K562 (cell line): ENCODE data around the gene TXN. TPM values are rescaled to one million over a fixed set of nuclear protein-coding genes. Genes with fewer than 3 reads are reported as not detected.

Experiments used
- KAT8 ChIP-seq: fragments of 450-650 bp; IDR thresholded peaks from 2 replicates; pipeline ENCODE4 v1.6.1; 2016; ENCODE audit warnings: low read depth, mild to moderate bottlenecking
- NELFE ChIP-seq: IDR thresholded peaks from 2 replicates; pipeline ENCODE4 v1.6.1; 2011; ENCODE audit warnings: mild to moderate bottlenecking; ENCODE audit not compliant: insufficient read depth, insufficient read length
- PCBP2 ChIP-seq: fragments of 200-400 bp; formaldehyde crosslinking; IDR thresholded peaks from 2 replicates; pipeline ENCODE4 v1.6.1; 2018; ENCODE audit warnings: low read length, low read depth, mild to moderate bottlenecking, moderate library complexity; ENCODE audit not compliant: poor library complexity, severe bottlenecking
- PURB ChIP-seq: sonication (generic); formaldehyde crosslinking; IDR thresholded peaks from 2 replicates; pipeline ENCODE4 v1.9.0; 2021; ENCODE audit warnings: low read depth, mild to moderate bottlenecking, missing genetic modification reagents
- SETDB1 ChIP-seq: IDR thresholded peaks from one replicate; pipeline ENCODE4 v1.6.1; 2012; ENCODE audit warnings: low read length, control low read depth, inconsistent platforms
- ZNF644 ChIP-seq: fragments of 200-800 bp; sonication (Bioruptor generic); IDR thresholded peaks from 2 replicates; pipeline ENCODE4 v1.6.1; 2016; ENCODE audit warnings: low read depth, missing genetic modification characterization, missing compliant biosample characterization
- ZNF668 ChIP-seq: fragments of 250-450 bp; sonication (Bioruptor Pico); IDR thresholded peaks from 2 replicates; pipeline ENCODE4 v1.8.0; 2022; ENCODE audit warnings: mild to moderate bottlenecking, inconsistent platforms
- polyA plus RNA-seq, 8 experiments: library from polyadenylated mRNA; depleted of rRNA in 4 of 8; stranded (reverse) in 5 of 8; unstranded in 3 of 8; fragments of >200 nt; fragmentation: Nextera tagmentation in 2 of 8; fragmentation: Illumina TruSeq in 1 of 8; extraction: Ambion mirVana in 2 of 8; extraction: Trizol in 1 of 8; gene quantifications; 2 replicates each; pipeline versions ENCODE4 v1.2.1 to v1.2.3, GENCODE V29; 2011 to 2014; ENCODE audit warnings: inconsistent platforms in 1 of 8, missing spikeins in 1 of 8
- total RNA-seq, 7 experiments: library from RNA; depleted of rRNA in 6 of 7; stranded (reverse); fragments of >200 nt in 6 of 7; fragmentation: Illumina TruSeq in 2 of 7; extraction: Trizol in 2 of 7; gene quantifications; 2 replicates each; pipeline versions ENCODE4 v1.2.1 to v1.2.3, GENCODE V29; 2011 to 2021; ENCODE audit warnings: low replicate concordance in 1 of 7
- TF ChIP-seq, protein P1 (sequence below): sonication (generic); formaldehyde crosslinking; IDR thresholded peaks from 2 replicates; pipeline ENCODE4 v1.8.1; 2023; ENCODE audit warnings: mild to moderate bottlenecking, missing genetic modification reagents
- TF ChIP-seq, protein P2 (sequence below), 2 experiments: fragments of 450-650 bp in 1 of 2; sonication (generic) in 1 of 2; formaldehyde crosslinking in 1 of 2; IDR thresholded peaks; 2 replicates each; pipeline versions ENCODE4 v1.7.1 to v1.9.0; 2016 to 2022; ENCODE audit warnings: inconsistent platforms in 1 of 2, mild to moderate bottlenecking in 1 of 2, missing genetic modification reagents in 1 of 2
- TF ChIP-seq, protein P3 (sequence below), 2 experiments: IDR thresholded peaks; 2 replicates each; pipeline ENCODE4 v1.6.1; 2012; ENCODE audit warnings: improper control_type of control experiment in 2 of 2, low read depth in 2 of 2, low read length in 2 of 2, borderline replicate concordance in 1 of 2

Gene TXN
- total and polyA plus RNA-seq, 9 of the 15 experiments (the other 6 are each of a cell fraction or from before 2014, with no cell fraction given): 272 to 1,596 (median 514) TPM

DNA sequence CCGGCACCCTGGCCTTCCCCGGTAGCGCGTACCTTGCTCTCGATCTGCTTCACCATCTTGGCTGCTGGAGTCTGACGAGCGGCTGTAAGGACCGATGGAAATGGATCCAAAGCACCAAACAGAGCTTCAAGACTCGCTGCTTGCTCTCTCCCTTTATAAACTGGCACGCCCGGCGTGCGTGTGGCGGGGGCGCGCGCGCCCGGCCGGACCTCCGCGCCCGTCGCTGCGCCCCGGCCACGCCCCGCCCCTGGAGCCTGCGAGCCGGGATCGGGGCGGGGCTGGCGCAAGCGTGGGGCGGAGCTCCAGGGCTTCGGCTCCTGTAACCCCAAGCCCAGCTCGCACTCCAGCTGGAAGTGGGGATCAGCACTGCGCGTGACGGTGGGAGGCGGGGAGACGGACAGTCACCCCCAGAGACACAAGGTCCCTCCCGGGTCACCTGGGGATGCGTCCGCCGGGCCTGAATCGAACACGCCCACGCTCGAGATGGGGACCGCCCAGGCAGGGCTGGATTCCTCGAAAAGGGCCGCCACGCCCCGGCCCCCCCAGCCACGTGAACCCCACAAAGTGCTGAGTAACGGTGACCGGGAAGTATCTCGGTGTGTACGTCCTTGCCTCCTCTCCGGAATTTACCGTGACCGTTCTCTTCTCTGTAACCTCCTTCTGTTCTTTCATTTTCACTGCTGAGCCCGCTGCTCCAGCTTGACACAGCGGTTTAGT is at the start of gene TXN (continued):
- TF ChIP-seq, protein P1, sequence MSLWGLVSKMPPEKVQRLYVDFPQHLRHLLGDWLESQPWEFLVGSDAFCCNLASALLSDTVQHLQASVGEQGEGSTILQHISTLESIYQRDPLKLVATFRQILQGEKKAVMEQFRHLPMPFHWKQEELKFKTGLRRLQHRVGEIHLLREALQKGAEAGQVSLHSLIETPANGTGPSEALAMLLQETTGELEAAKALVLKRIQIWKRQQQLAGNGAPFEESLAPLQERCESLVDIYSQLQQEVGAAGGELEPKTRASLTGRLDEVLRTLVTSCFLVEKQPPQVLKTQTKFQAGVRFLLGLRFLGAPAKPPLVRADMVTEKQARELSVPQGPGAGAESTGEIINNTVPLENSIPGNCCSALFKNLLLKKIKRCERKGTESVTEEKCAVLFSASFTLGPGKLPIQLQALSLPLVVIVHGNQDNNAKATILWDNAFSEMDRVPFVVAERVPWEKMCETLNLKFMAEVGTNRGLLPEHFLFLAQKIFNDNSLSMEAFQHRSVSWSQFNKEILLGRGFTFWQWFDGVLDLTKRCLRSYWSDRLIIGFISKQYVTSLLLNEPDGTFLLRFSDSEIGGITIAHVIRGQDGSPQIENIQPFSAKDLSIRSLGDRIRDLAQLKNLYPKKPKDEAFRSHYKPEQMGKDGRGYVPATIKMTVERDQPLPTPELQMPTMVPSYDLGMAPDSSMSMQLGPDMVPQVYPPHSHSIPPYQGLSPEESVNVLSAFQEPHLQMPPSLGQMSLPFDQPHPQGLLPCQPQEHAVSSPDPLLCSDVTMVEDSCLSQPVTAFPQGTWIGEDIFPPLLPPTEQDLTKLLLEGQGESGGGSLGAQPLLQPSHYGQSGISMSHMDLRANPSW (CRISPR knock-in tag): no peak
- TF ChIP-seq, protein P2, sequence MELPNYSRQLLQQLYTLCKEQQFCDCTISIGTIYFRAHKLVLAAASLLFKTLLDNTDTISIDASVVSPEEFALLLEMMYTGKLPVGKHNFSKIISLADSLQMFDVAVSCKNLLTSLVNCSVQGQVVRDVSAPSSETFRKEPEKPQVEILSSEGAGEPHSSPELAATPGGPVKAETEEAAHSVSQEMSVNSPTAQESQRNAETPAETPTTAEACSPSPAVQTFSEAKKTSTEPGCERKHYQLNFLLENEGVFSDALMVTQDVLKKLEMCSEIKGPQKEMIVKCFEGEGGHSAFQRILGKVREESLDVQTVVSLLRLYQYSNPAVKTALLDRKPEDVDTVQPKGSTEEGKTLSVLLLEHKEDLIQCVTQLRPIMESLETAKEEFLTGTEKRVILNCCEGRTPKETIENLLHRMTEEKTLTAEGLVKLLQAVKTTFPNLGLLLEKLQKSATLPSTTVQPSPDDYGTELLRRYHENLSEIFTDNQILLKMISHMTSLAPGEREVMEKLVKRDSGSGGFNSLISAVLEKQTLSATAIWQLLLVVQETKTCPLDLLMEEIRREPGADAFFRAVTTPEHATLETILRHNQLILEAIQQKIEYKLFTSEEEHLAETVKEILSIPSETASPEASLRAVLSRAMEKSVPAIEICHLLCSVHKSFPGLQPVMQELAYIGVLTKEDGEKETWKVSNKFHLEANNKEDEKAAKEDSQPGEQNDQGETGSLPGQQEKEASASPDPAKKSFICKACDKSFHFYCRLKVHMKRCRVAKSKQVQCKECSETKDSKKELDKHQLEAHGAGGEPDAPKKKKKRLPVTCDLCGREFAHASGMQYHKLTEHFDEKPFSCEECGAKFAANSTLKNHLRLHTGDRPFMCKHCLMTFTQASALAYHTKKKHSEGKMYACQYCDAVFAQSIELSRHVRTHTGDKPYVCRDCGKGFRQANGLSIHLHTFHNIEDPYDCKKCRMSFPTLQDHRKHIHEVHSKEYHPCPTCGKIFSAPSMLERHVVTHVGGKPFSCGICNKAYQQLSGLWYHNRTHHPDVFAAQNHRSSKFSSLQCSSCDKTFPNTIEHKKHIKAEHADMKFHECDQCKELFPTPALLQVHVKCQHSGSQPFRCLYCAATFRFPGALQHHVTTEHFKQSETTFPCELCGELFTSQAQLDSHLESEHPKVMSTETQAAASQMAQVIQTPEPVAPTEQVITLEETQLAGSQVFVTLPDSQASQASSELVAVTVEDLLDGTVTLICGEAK (IDR thresholded peaks at IDR 0.05): peak; percentile 51
- TF ChIP-seq, protein P2 (CRISPR knock-in tag; IDR thresholded peaks at IDR 0.05): no peak
- TF ChIP-seq, protein P3, sequence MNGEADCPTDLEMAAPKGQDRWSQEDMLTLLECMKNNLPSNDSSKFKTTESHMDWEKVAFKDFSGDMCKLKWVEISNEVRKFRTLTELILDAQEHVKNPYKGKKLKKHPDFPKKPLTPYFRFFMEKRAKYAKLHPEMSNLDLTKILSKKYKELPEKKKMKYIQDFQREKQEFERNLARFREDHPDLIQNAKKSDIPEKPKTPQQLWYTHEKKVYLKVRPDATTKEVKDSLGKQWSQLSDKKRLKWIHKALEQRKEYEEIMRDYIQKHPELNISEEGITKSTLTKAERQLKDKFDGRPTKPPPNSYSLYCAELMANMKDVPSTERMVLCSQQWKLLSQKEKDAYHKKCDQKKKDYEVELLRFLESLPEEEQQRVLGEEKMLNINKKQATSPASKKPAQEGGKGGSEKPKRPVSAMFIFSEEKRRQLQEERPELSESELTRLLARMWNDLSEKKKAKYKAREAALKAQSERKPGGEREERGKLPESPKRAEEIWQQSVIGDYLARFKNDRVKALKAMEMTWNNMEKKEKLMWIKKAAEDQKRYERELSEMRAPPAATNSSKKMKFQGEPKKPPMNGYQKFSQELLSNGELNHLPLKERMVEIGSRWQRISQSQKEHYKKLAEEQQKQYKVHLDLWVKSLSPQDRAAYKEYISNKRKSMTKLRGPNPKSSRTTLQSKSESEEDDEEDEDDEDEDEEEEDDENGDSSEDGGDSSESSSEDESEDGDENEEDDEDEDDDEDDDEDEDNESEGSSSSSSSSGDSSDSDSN (IDR thresholded peaks at IDR 0.05; ENCODE audit: borderline replicate concordance in 1 of 2, low read depth in 2 of 2, low read length in 2 of 2): no peak; a peak in 1 of 4 replicates
- TF ChIP-seq ZNF644 (tag) (no peak), ZNF668 (no peak), NELFE (no peak), PURB (CRISPR knock-in tag) (no peak), PCBP2 (no peak), KAT8 (no peak), SETDB1 (no peak)
